ENCODE measurements around the gene ARSA.

ARSA gene

DNA sequence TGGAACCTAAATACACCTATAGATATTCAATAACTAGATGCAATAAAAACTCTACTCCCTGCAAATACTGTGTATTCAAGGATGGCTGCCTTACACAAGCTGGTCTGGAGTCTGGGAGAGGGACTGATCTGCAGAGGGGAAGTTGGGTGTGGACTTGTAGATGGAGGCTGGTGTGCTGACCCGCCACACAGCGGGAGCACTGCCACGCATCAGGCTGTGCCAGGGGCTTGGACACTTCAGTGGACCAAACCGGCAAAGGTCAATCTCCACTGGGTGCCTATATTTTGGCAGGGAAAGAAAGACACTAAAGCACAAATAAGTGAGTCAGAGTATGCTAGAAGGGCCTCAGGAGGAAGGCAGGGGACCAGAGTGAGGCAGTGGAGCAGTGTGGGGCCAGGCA, 42.6 kb upstream of the ARSA start:
- TF ChIP-seq, protein P1, sequence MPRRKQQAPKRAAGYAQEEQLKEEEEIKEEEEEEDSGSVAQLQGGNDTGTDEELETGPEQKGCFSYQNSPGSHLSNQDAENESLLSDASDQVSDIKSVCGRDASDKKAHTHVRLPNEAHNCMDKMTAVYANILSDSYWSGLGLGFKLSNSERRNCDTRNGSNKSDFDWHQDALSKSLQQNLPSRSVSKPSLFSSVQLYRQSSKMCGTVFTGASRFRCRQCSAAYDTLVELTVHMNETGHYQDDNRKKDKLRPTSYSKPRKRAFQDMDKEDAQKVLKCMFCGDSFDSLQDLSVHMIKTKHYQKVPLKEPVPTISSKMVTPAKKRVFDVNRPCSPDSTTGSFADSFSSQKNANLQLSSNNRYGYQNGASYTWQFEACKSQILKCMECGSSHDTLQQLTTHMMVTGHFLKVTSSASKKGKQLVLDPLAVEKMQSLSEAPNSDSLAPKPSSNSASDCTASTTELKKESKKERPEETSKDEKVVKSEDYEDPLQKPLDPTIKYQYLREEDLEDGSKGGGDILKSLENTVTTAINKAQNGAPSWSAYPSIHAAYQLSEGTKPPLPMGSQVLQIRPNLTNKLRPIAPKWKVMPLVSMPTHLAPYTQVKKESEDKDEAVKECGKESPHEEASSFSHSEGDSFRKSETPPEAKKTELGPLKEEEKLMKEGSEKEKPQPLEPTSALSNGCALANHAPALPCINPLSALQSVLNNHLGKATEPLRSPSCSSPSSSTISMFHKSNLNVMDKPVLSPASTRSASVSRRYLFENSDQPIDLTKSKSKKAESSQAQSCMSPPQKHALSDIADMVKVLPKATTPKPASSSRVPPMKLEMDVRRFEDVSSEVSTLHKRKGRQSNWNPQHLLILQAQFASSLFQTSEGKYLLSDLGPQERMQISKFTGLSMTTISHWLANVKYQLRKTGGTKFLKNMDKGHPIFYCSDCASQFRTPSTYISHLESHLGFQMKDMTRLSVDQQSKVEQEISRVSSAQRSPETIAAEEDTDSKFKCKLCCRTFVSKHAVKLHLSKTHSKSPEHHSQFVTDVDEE (CRISPR knock-in tag; IDR thresholded peaks at IDR 0.05), result no peak
- no peak for TF ChIP-seq SNAI2 (CRISPR knock-in tag; IDR thresholded peaks at IDR 0.05)
- TF ChIP-seq, protein P2, sequence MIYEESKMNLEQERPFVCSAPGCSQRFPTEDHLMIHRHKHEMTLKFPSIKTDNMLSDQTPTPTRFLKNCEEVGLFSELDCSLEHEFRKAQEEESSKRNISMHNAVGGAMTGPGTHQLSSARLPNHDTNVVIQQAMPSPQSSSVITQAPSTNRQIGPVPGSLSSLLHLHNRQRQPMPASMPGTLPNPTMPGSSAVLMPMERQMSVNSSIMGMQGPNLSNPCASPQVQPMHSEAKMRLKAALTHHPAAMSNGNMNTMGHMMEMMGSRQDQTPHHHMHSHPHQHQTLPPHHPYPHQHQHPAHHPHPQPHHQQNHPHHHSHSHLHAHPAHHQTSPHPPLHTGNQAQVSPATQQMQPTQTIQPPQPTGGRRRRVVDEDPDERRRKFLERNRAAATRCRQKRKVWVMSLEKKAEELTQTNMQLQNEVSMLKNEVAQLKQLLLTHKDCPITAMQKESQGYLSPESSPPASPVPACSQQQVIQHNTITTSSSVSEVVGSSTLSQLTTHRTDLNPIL (CRISPR knock-in tag; IDR thresholded peaks at IDR 0.05; ENCODE audit: low read depth), result no peak
- no peak for TF ChIP-seq GLIS3 (CRISPR knock-in tag; IDR thresholded peaks at IDR 0.05)
- no peak for ATAC-seq

DNA sequence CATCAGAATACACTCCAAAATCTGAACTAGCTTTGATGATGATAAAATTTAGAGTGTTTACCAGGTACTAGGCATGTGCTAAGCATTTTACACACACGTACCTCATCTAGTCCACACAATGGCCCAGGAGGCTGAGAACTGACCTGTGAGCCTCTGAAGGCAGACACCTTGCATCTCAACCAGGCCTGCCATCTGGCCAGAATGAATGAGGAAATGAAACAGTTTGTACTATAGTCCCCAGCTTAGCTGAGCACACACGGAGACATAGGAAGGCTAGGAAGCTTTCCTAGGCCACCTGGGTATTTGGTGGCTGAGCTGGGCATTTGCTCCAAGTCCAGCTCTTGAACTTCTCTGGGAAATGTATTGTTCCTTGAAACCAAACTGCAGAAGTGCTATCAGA, 37.8 kb upstream of the ARSA start:
- TF ChIP-seq ZFP3 (CRISPR knock-in tag; IDR thresholded peaks at IDR 0.05) (no peak), ZNF8 (CRISPR knock-in tag; IDR thresholded peaks at IDR 0.05) (no peak), TCF4 (CRISPR knock-in tag; IDR thresholded peaks at IDR 0.05; ENCODE audit: borderline replicate concordance) (no peak), CSDC2 (CRISPR knock-in tag; IDR thresholded peaks at IDR 0.05) (no peak), ZNF565 (CRISPR knock-in tag; conservative IDR thresholded peaks at IDR 0.05; ENCODE audit: low read depth) (no peak), ESRRG (CRISPR knock-in tag; IDR thresholded peaks at IDR 0.05) (no peak), RARB (CRISPR knock-in tag; IDR thresholded peaks at IDR 0.05) (no peak), ZNF70 (CRISPR knock-in tag; IDR thresholded peaks at IDR 0.05) (no peak), ZFP30 (CRISPR knock-in tag; IDR thresholded peaks at IDR 0.05) (no peak), TOX (CRISPR knock-in tag; IDR thresholded peaks at IDR 0.05; ENCODE audit: borderline replicate concordance) (no peak), OSR1 (CRISPR knock-in tag; IDR thresholded peaks at IDR 0.05) (no peak), ARNTL (CRISPR knock-in tag; IDR thresholded peaks at IDR 0.05; ENCODE audit: borderline replicate concordance, low read depth) (no peak), BACH2 (CRISPR knock-in tag; IDR thresholded peaks at IDR 0.05; ENCODE audit: borderline replicate concordance) (no peak)
- TF ChIP-seq, protein P2 (CRISPR knock-in tag; IDR thresholded peaks at IDR 0.05; ENCODE audit: low read depth), result no peak
- TF ChIP-seq, protein P3, sequence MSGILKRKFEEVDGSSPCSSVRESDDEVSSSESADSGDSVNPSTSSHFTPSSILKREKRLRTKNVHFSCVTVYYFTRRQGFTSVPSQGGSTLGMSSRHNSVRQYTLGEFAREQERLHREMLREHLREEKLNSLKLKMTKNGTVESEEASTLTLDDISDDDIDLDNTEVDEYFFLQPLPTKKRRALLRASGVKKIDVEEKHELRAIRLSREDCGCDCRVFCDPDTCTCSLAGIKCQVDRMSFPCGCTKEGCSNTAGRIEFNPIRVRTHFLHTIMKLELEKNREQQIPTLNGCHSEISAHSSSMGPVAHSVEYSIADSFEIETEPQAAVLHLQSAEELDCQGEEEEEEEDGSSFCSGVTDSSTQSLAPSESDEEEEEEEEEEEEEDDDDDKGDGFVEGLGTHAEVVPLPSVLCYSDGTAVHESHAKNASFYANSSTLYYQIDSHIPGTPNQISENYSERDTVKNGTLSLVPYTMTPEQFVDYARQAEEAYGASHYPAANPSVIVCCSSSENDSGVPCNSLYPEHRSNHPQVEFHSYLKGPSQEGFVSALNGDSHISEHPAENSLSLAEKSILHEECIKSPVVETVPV (CRISPR knock-in tag; IDR thresholded peaks at IDR 0.05), result no peak
- TF ChIP-seq, protein P4, sequence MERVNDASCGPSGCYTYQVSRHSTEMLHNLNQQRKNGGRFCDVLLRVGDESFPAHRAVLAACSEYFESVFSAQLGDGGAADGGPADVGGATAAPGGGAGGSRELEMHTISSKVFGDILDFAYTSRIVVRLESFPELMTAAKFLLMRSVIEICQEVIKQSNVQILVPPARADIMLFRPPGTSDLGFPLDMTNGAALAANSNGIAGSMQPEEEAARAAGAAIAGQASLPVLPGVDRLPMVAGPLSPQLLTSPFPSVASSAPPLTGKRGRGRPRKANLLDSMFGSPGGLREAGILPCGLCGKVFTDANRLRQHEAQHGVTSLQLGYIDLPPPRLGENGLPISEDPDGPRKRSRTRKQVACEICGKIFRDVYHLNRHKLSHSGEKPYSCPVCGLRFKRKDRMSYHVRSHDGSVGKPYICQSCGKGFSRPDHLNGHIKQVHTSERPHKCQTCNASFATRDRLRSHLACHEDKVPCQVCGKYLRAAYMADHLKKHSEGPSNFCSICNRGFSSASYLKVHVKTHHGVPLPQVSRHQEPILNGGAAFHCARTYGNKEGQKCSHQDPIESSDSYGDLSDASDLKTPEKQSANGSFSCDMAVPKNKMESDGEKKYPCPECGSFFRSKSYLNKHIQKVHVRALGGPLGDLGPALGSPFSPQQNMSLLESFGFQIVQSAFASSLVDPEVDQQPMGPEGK (CRISPR knock-in tag; IDR thresholded peaks at IDR 0.05; ENCODE audit: borderline replicate concordance), result no peak
- TF ChIP-seq, protein P1 (CRISPR knock-in tag; IDR thresholded peaks at IDR 0.05), result no peak
- TF ChIP-seq, protein P5, sequence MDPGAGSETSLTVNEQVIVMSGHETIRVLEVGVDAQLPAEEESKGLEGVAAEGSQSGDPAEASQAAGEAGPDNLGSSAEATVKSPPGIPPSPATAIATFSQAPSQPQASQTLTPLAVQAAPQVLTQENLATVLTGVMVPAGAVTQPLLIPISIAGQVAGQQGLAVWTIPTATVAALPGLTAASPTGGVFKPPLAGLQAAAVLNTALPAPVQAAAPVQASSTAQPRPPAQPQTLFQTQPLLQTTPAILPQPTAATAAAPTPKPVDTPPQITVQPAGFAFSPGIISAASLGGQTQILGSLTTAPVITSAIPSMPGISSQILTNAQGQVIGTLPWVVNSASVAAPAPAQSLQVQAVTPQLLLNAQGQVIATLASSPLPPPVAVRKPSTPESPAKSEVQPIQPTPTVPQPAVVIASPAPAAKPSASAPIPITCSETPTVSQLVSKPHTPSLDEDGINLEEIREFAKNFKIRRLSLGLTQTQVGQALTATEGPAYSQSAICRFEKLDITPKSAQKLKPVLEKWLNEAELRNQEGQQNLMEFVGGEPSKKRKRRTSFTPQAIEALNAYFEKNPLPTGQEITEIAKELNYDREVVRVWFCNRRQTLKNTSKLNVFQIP (CRISPR knock-in tag; IDR thresholded peaks at IDR 0.05; ENCODE audit: borderline replicate concordance, low read depth), result no peak
- ATAC-seq, result no peak

All from SK-N-SH treated with all-trans-retinoic acid at 6 μM for 48 hours (cell line).